GM10266 (cell line): ENCODE results near the gene ITGB1.
"Not testable (repeated sequence)": the region's sequence is repeated elsewhere in the genome, so short reads cannot be mapped to it uniquely, and the experiment has no call there.

Source experiments
- DNase-seq: peaks from one replicate; pipeline ENCODE4 v3.0.0; 2012; ENCODE audit errors: extremely low spot score
- TF ChIP-seq, protein P1 (sequence below): IDR thresholded peaks from 2 replicates; pipeline ENCODE4 v1.5.1; 2012; ENCODE audit warnings: mild to moderate bottlenecking, low read depth; ENCODE audit not compliant: control insufficient read depth, insufficient read depth; ENCODE audit errors: missing control alignments

Gene ITGB1

GRCh38 chr10:32909456-32909855 is 48.6 kb downstream of the ITGB1 start:
- no peak for DNase-seq
- TF ChIP-seq, protein P1, sequence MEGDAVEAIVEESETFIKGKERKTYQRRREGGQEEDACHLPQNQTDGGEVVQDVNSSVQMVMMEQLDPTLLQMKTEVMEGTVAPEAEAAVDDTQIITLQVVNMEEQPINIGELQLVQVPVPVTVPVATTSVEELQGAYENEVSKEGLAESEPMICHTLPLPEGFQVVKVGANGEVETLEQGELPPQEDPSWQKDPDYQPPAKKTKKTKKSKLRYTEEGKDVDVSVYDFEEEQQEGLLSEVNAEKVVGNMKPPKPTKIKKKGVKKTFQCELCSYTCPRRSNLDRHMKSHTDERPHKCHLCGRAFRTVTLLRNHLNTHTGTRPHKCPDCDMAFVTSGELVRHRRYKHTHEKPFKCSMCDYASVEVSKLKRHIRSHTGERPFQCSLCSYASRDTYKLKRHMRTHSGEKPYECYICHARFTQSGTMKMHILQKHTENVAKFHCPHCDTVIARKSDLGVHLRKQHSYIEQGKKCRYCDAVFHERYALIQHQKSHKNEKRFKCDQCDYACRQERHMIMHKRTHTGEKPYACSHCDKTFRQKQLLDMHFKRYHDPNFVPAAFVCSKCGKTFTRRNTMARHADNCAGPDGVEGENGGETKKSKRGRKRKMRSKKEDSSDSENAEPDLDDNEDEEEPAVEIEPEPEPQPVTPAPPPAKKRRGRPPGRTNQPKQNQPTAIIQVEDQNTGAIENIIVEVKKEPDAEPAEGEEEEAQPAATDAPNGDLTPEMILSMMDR, result no peak

GRCh38 chr10:32906595-32906994 is 51.4 kb downstream of the ITGB1 start:
- no peak for DNase-seq
- TF ChIP-seq, protein P1, result no peak

DNA sequence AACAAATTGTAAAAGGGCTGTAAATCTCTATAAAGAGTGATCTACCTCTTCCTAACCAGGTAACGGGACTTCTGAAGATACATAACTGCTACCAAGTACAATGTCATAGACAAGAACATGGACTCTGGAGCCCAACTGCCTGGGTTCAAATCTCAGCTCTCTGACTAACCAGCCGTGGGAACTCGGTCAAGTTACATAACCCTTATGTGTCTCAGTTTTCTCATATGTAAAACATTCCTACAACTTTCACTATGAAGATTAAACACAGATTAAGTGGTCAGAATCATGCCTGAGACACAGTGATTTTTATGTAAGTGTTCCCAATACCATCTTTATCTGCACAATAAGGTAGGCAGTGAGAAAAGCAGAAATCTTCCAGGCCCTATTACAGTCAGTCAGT is 52.6 kb downstream of the ITGB1 start:
- no peak for DNase-seq
- TF ChIP-seq, protein P1, result no peak

DNA sequence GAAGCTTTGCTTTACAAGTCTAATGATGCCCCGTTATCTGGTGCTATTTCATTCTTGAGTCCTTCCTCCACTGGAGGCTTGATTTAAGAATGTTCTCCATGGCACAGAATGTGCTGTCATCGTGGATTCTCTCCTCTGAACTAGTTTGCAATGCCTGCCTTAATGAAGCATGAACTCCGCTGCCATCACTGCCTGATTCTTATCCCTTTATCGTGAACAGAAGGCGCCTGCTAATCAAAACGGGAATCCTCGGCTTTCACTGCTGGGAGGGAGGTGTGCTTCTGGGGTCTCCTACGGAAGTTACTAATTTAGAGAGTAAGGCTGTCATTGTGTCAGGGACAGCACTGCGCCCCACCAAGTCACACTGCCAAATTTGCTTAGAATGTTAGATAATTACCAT is 56.2 kb downstream of the ITGB1 start:
- DNase-seq, result no peak

DNA sequence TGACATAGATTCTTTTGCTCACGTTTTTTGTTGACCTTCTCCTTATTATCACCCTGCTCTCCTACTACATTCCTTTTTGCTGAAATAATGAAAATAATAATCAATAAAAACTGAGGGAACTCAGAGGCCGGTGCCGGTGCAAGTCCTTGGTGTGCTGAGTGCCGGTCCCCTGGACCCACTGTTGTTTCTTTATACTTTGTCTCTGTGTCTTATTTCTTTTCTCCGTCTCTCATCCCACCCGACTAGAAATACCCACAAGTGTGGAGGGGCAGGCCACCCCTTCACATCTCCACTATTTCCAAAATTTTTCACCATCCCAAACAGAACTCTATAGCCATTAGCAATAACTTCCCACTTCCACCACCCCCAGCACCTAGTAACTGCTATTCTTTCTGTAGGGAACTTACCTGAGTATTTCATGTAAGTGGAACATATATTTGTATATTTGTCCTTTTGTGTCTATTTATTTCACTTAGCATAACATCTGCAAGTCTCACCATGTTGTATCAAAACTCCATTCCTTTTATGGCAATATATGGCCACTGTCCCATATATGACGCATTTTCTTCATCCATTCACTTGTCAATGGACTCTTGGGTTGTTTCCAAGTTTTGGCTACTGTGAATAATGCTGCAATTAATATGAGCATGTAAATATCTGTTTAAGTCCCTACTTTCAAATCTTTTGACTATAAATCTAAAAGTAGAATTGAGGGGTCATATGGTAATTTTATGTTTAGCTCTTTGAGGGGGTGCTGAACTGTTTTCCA is 62.6 kb downstream of the ITGB1 start:
- not testable (repeated sequence) for DNase-seq

More for the DNA sequence above, 56.2 kb downstream of the ITGB1 start:
- TF ChIP-seq, protein P1, result no peak

- TF ChIP-seq, protein P1, result no peak
- no peak for DNase-seq
Observed at GRCh38 chr10:32893916-32894664, 63.9 kb downstream of the ITGB1 start.

GRCh38 chr10:32893434-32893833 is 64.6 kb downstream of the ITGB1 start:
- TF ChIP-seq, protein P1, result no peak

More at GRCh38 chr10:32893434-32893833, 64.6 kb downstream of the ITGB1 start:
- no peak for DNase-seq
